ENCODE data around the gene BMP6.

BMP6 gene

GRCh38 chr6:7805850-7806214, 79.9 kb downstream of the BMP6 start:
- TF ChIP-seq EZH2phosphoT487 (IDR thresholded peaks at IDR 0.05; ENCODE audit: low read depth) (no peak), CTCF (IDR thresholded peaks at IDR 0.05; ENCODE audit: low read depth, low read length) (no peak)
- Histone ChIP-seq H3K9ac (ENCODE audit: low read length) (no peak overlapping the region), H3K9me3 (ENCODE audit: insufficient read depth, low read length) (no peaks in the 10 kb centered on the region), H2AFZ (ENCODE audit: low read depth, low read length) (no peak overlapping the region), H3K27me3 (ENCODE audit: low read depth, low read length) (peaks cover 12% of the 10 kb centered on the region; the same call in 1 of the 2 replicates), H3K79me2 (ENCODE audit: low read length) (no peaks in the 10 kb centered on the region), H4K20me1 (ENCODE audit: insufficient read depth, low read length) (no peaks in the 10 kb centered on the region), H3K4me3 (ENCODE audit: low read length) (no peak overlapping the region), H3K36me3 (replicated peaks; ENCODE audit: low read depth, low read length) (no peaks in the 10 kb centered on the region), H3K4me1 (ENCODE audit: low read length) (no peaks in the 10 kb centered on the region), H3K27ac (ENCODE audit: low read length) (no peak overlapping the region), H3K4me2 (ENCODE audit: low read length) (no peak overlapping the region)

- no peak overlapping the region for H3K4me3 ChIP-seq (ENCODE audit: low read length)
- no peak overlapping the region for H2AFZ ChIP-seq (ENCODE audit: low read depth, low read length)
- H3K4me2 ChIP-seq (ENCODE audit: low read length): no peak overlapping the region
- H3K79me2 ChIP-seq (ENCODE audit: low read length): no peaks in the 10 kb centered on the region
- no peak for TF ChIP-seq EZH2phosphoT487 (IDR thresholded peaks at IDR 0.05; ENCODE audit: low read depth)
- H3K9ac ChIP-seq (ENCODE audit: low read length): no peak overlapping the region
- H3K36me3 ChIP-seq (replicated peaks; ENCODE audit: low read depth, low read length): no peaks in the 10 kb centered on the region
- H3K9me3 ChIP-seq (ENCODE audit: insufficient read depth, low read length): no peaks in the 10 kb centered on the region
- H4K20me1 ChIP-seq (ENCODE audit: insufficient read depth, low read length): no peaks in the 10 kb centered on the region
- peaks cover 12% of the 10 kb centered on the region; the same call in 1 of the 2 replicates for H3K27me3 ChIP-seq (ENCODE audit: low read depth, low read length)
- no peaks in the 10 kb centered on the region for H3K4me1 ChIP-seq (ENCODE audit: low read length)
- H3K27ac ChIP-seq (ENCODE audit: low read length): no peak overlapping the region
Measured at GRCh38 chr6:7806711-7807110, 80.8 kb downstream of the BMP6 start.

- H3K27me3 ChIP-seq (ENCODE audit: low read depth, low read length): peaks cover 12% of the 10 kb centered on the region; the same call in 1 of the 2 replicates
- no peak overlapping the region for H3K9ac ChIP-seq (ENCODE audit: low read length)
- no peaks in the 10 kb centered on the region for H3K79me2 ChIP-seq (ENCODE audit: low read length)
- H3K27ac ChIP-seq (ENCODE audit: low read length): no peak overlapping the region
- no peak overlapping the region for H2AFZ ChIP-seq (ENCODE audit: low read depth, low read length)
- TF ChIP-seq CTCF (IDR thresholded peaks at IDR 0.05; ENCODE audit: low read depth, low read length): no peak
- TF ChIP-seq EZH2phosphoT487 (IDR thresholded peaks at IDR 0.05; ENCODE audit: low read depth): no peak
- H3K4me1 ChIP-seq (ENCODE audit: low read length): no peaks in the 10 kb centered on the region
- H3K36me3 ChIP-seq (replicated peaks; ENCODE audit: low read depth, low read length): no peaks in the 10 kb centered on the region
- H3K4me3 ChIP-seq (ENCODE audit: low read length): no peak overlapping the region
- no peaks in the 10 kb centered on the region for H3K9me3 ChIP-seq (ENCODE audit: insufficient read depth, low read length)
- H4K20me1 ChIP-seq (ENCODE audit: insufficient read depth, low read length): no peaks in the 10 kb centered on the region
- H3K4me2 ChIP-seq (ENCODE audit: low read length): no peak overlapping the region
Measured at GRCh38 chr6:7809346-7809745, 83.4 kb downstream of the BMP6 start.

GRCh38 chr6:7811441-7811840, 85.5 kb downstream of the BMP6 start:
- Histone ChIP-seq H4K20me1 (ENCODE audit: insufficient read depth, low read length) (no peaks in the 10 kb centered on the region), H3K4me3 (ENCODE audit: low read length) (no peak overlapping the region), H3K27ac (ENCODE audit: low read length) (no peak overlapping the region), H3K9me3 (ENCODE audit: insufficient read depth, low read length) (no peaks in the 10 kb centered on the region), H3K4me1 (ENCODE audit: low read length) (no peaks in the 10 kb centered on the region), H3K9ac (ENCODE audit: low read length) (no peak overlapping the region), H2AFZ (ENCODE audit: low read depth, low read length) (no peak overlapping the region), H3K4me2 (ENCODE audit: low read length) (no peak overlapping the region), H3K27me3 (ENCODE audit: low read depth, low read length) (no peaks in the 10 kb centered on the region), H3K79me2 (ENCODE audit: low read length) (no peaks in the 10 kb centered on the region), H3K36me3 (replicated peaks; ENCODE audit: low read depth, low read length) (no peaks in the 10 kb centered on the region)
- no peak for TF ChIP-seq CTCF (IDR thresholded peaks at IDR 0.05; ENCODE audit: low read depth, low read length)
- no peak for TF ChIP-seq EZH2phosphoT487 (IDR thresholded peaks at IDR 0.05; ENCODE audit: low read depth)

- no peak overlapping the region for H3K4me3 ChIP-seq (ENCODE audit: low read length)
- H3K4me1 ChIP-seq (ENCODE audit: low read length): no peaks in the 10 kb centered on the region
- no peak overlapping the region for H3K27ac ChIP-seq (ENCODE audit: low read length)
- no peak overlapping the region for H3K4me2 ChIP-seq (ENCODE audit: low read length)
- H2AFZ ChIP-seq (ENCODE audit: low read depth, low read length): no peak overlapping the region
- TF ChIP-seq EZH2phosphoT487 (IDR thresholded peaks at IDR 0.05; ENCODE audit: low read depth) (no peak), CTCF (IDR thresholded peaks at IDR 0.05; ENCODE audit: low read depth, low read length) (no peak)
- H3K79me2 ChIP-seq (ENCODE audit: low read length): no peaks in the 10 kb centered on the region
- no peak overlapping the region for H3K9ac ChIP-seq (ENCODE audit: low read length)
- H3K27me3 ChIP-seq (ENCODE audit: low read depth, low read length): no peaks in the 10 kb centered on the region
- H3K36me3 ChIP-seq (replicated peaks; ENCODE audit: low read depth, low read length): no peaks in the 10 kb centered on the region
- no peaks in the 10 kb centered on the region for H4K20me1 ChIP-seq (ENCODE audit: insufficient read depth, low read length)
- H3K9me3 ChIP-seq (ENCODE audit: insufficient read depth, low read length): no peaks in the 10 kb centered on the region
Measured at GRCh38 chr6:7812623-7813022, 86.7 kb downstream of the BMP6 start.

All from OCI-LY3 (cell line).